Measurements from ENCODE around the gene TNFSF15. TPM values are rescaled to one million over a fixed set of nuclear protein-coding genes. Genes with fewer than 3 reads are reported as not detected.

TNFSF15 gene
- total RNA-seq, 1 donor from 2014 or later, result 2.1 TPM

DNA sequence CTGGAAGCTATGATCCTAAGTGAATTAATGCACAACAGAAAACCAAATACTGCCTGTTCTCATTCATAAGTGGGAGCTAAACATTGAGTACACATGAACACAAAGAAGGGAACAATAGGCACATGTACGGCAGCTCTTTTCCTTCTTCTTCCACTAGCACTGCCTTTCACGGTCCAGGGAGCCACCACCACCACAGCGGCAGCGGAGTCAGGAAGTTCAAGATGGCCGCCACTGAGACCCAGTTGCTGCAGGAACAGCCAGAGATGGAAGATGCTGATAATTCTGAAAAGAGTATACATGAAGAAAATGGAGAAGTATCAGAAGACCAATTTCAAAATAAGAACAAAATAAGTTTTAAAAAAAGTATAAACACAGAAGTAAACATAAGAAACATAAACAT is 39.5 kb upstream of the TNFSF15 start:
- H3K4me1 Mint-ChIP-seq (ENCODE audit: low read depth), result no peaks in the 10 kb centered on the region
- H3K27ac Mint-ChIP-seq, result no peak overlapping the region
- no peaks in the 10 kb centered on the region for H3K27me3 Mint-ChIP-seq
- TF ChIP-seq, protein P1, sequence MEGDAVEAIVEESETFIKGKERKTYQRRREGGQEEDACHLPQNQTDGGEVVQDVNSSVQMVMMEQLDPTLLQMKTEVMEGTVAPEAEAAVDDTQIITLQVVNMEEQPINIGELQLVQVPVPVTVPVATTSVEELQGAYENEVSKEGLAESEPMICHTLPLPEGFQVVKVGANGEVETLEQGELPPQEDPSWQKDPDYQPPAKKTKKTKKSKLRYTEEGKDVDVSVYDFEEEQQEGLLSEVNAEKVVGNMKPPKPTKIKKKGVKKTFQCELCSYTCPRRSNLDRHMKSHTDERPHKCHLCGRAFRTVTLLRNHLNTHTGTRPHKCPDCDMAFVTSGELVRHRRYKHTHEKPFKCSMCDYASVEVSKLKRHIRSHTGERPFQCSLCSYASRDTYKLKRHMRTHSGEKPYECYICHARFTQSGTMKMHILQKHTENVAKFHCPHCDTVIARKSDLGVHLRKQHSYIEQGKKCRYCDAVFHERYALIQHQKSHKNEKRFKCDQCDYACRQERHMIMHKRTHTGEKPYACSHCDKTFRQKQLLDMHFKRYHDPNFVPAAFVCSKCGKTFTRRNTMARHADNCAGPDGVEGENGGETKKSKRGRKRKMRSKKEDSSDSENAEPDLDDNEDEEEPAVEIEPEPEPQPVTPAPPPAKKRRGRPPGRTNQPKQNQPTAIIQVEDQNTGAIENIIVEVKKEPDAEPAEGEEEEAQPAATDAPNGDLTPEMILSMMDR (IDR thresholded peaks at IDR 0.05; ENCODE audit: unreplicated experiment), result no peak
- peaks cover 9% of the 10 kb centered on the region for H3K9me3 Mint-ChIP-seq (ENCODE audit: low read depth)
- no peak overlapping the region for H3K4me3 Mint-ChIP-seq (ENCODE audit: low read depth)
- H3K36me3 Mint-ChIP-seq (ENCODE audit: insufficient read depth), result no peaks in the 10 kb centered on the region
- no peak for DNase-seq (ENCODE audit: low spot score, unreplicated experiment)

DNA sequence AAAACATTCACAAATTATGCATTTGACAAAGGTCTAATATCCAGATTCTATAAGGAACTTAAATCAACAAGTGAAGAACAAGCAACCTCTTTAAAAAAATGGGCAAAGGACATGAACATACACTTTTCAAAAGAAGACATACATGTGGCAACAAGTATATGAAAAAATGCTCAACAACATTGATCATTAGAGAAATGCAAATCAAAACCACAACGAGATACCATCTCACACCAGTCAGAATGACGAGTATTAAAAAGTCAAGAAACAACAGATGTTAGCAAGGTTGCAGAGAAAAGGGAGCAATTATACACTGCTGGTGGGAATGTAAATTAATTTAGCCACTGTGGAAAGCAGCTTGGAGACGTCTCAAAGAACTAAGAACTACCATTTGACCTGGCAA is 38.9 kb upstream of the TNFSF15 start:
- H3K27ac Mint-ChIP-seq, result no peak overlapping the region
- no peak for DNase-seq (ENCODE audit: low spot score, unreplicated experiment)
- H3K9me3 Mint-ChIP-seq (ENCODE audit: low read depth), result peaks cover 9% of the 10 kb centered on the region
- H3K36me3 Mint-ChIP-seq (ENCODE audit: insufficient read depth), result no peaks in the 10 kb centered on the region
- H3K4me1 Mint-ChIP-seq (ENCODE audit: low read depth), result no peaks in the 10 kb centered on the region
- no peaks in the 10 kb centered on the region for H3K27me3 Mint-ChIP-seq
- TF ChIP-seq, protein P1 (IDR thresholded peaks at IDR 0.05; ENCODE audit: unreplicated experiment), result no peak
- H3K4me3 Mint-ChIP-seq (ENCODE audit: low read depth), result no peak overlapping the region

DNA sequence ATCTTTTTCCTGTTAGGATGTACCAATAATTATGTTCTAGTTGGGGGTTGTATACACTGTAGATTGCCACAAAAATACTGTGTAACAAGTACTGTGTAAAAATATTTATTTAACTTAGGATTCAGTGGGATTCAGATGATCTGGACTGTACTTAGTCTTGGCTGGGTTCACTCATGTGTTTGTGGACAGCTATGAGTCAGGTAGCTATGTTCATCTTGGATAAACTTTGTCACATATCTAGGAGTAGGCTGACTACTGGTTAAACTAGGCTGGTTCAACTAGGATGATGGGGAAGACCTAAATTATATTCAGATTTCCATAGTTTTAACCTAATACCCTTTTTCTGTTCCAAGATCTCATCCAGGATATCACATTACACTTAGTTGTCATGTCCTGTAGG is 32.1 kb upstream of the TNFSF15 start:
- H3K27ac Mint-ChIP-seq, result no peak overlapping the region
- TF ChIP-seq, protein P1 (IDR thresholded peaks at IDR 0.05; ENCODE audit: unreplicated experiment), result no peak

DNA sequence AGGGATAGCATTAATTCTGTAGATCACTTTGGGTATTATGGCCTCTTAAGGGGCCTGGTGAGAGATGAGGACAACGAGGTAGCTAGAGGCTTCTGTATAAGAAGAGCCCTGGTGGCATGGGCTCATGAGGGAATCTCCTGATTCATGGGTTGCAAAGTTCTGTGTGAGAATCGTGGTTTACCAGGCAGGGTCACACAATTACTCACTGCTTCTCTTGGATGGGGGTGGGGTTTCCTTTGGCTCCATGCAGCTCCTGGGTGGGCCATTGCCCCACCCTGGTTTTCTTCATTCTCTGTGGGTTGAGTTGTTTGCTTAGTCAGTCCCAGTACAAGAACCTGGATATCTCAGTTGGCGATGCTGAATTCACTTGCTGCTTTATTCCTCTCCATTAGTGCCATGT is 30.9 kb upstream of the TNFSF15 start:
- Mint-ChIP-seq H3K27me3 (peaks cover 6% of the 10 kb centered on the region), H3K9me3 (ENCODE audit: low read depth) (peaks cover 9% of the 10 kb centered on the region), H3K27ac (no peak overlapping the region), H3K4me1 (ENCODE audit: low read depth) (no peaks in the 10 kb centered on the region), H3K4me3 (ENCODE audit: low read depth) (no peak overlapping the region), H3K36me3 (ENCODE audit: insufficient read depth) (no peaks in the 10 kb centered on the region)
- DNase-seq (ENCODE audit: low spot score, unreplicated experiment), result no peak
- TF ChIP-seq, protein P1 (IDR thresholded peaks at IDR 0.05; ENCODE audit: unreplicated experiment), result no peak

More for the DNA sequence above, 32.1 kb upstream of the TNFSF15 start:
- DNase-seq (ENCODE audit: low spot score, unreplicated experiment), result no peak
- Mint-ChIP-seq H3K9me3 (ENCODE audit: low read depth) (peaks cover 13% of the 10 kb centered on the region), H3K4me1 (ENCODE audit: low read depth) (no peaks in the 10 kb centered on the region), H3K27me3 (peaks cover 6% of the 10 kb centered on the region), H3K36me3 (ENCODE audit: insufficient read depth) (no peaks in the 10 kb centered on the region), H3K4me3 (ENCODE audit: low read depth) (no peak overlapping the region)

DNA sequence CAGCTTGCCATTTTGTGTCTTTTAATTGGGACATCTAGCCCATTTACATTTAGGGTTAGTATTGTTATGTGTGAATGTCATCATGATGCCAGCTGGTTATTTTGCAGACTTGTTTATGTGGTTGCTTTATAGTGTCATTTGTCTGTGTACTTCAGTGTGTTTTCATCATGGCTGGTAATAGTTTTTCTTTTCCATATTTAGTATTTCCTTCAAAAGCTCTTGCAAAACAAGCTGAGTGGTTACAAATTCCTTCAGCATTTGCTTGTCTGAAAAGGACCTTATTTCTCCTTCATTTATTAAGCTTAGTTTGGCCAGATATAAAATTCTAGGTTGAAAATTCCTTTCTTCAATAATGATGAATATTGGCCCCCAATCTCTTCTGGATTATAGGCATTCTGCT is 28.5 kb upstream of the TNFSF15 start:
- no peak for DNase-seq (ENCODE audit: low spot score, unreplicated experiment)
- peaks cover 14% of the 10 kb centered on the region for H3K27me3 Mint-ChIP-seq
- TF ChIP-seq, protein P1 (IDR thresholded peaks at IDR 0.05; ENCODE audit: unreplicated experiment), result no peak

More for the DNA sequence above, 28.5 kb upstream of the TNFSF15 start:
- Mint-ChIP-seq H3K27ac (no peak overlapping the region), H3K9me3 (ENCODE audit: low read depth) (peaks cover 3% of the 10 kb centered on the region), H3K4me1 (ENCODE audit: low read depth) (no peaks in the 10 kb centered on the region), H3K36me3 (ENCODE audit: insufficient read depth) (no peaks in the 10 kb centered on the region), H3K4me3 (ENCODE audit: low read depth) (no peak overlapping the region)

Data from progenitor cell of endocrine pancreas (in vitro differentiated cells).